GM12864 (cell line): ENCODE results near the gene HOXA10.

Source experiments
- DNase-seq: peaks from one replicate; pipeline ENCODE4 v3.0.0-alpha.2; 2011; ENCODE audit warnings: low read depth
- H3K4me3 ChIP-seq: 2 replicates; pipeline ENCODE4 v1.5.1; 2011; ENCODE audit warnings: mild to moderate bottlenecking, low read depth, low read length, control low read depth
- CTCF ChIP-seq: IDR thresholded peaks from 2 replicates; pipeline ENCODE4 v1.5.1; 2011; ENCODE audit warnings: low read depth, mild to moderate bottlenecking, moderate library complexity, low read length, control low read depth, inconsistent platforms; ENCODE audit errors: missing control alignments

The HOXA10 gene

GRCh38 chr7:27145165-27145913 lies 28.8 kb downstream of the HOXA10 start:
- H3K4me3 ChIP-seq: no peak overlapping the region
- DNase-seq: no peak
- TF ChIP-seq CTCF: no peak

GRCh38 chr7:27144781-27145164 lies 29.3 kb downstream of the HOXA10 start:
- H3K4me3 ChIP-seq: no peak overlapping the region
- no peak for DNase-seq
- no peak for TF ChIP-seq CTCF

- no peak overlapping the region for H3K4me3 ChIP-seq
- no peak for TF ChIP-seq CTCF
- no peak for DNase-seq
Observed at GRCh38 chr7:27143950-27144780, 30.0 kb downstream of the HOXA10 start.

- DNase-seq: no peak
- H3K4me3 ChIP-seq: no peak within 1 kb of the TSS
- no peak for TF ChIP-seq CTCF
Observed at GRCh38 chr7:27143023-27143949, 30.8 kb downstream of the HOXA10 start, which contains the start of gene HOXA5. Gene HOXA5, minus strand, starts transcription at chr7:27143681. Its CDS starts 74 bp downstream, at chr7:27143607.

- no peak overlapping the region for H3K4me3 ChIP-seq
- no peak for DNase-seq
- no peak for TF ChIP-seq CTCF
Observed at GRCh38 chr7:27142580-27143022, 31.5 kb downstream of the HOXA10 start.

- TF ChIP-seq CTCF: no peak
- no peak overlapping the region for H3K4me3 ChIP-seq
- DNase-seq: no peak
Observed at GRCh38 chr7:27141923-27142579, 32.1 kb downstream of the HOXA10 start.
